GDM1 (cell line): ENCODE measurements around the gene TMEM184A.

Source experiments
- DNase-seq: peaks from one replicate; lab custom pipeline; 2025; lab: John Stamatoyannopoulos, UW

Gene TMEM184A

GRCh38 chr7:1555813-1556543 is at the start of gene TMEM184A:
TMEM184A (minus strand) TSS chr7:1556205; CDS start chr7:1555484, 721 bp downstream.
- DNase-seq: no peak

- DNase-seq: no peak
Observed at GRCh38 chr7:1604383-1604782, 48.4 kb upstream of the TMEM184A start.

GRCh38 chr7:1603346-1604225 is 47.6 kb upstream of the TMEM184A start:
- DNase-seq: no peak

GRCh38 chr7:1602386-1602785 is 46.4 kb upstream of the TMEM184A start:
- no peak for DNase-seq

- DNase-seq: no peak
Observed at GRCh38 chr7:1601956-1602355, 46.0 kb upstream of the TMEM184A start.

GRCh38 chr7:1599640-1600395 is 43.8 kb upstream of the TMEM184A start:
- DNase-seq: no peak

GRCh38 chr7:1598961-1599639 is 43.1 kb upstream of the TMEM184A start:
- DNase-seq: no peak

GRCh38 chr7:1598286-1598685 is 42.3 kb upstream of the TMEM184A start:
- no peak for DNase-seq

GRCh38 chr7:1597791-1598190 is 41.8 kb upstream of the TMEM184A start:
- no peak for DNase-seq

- DNase-seq: no peak
Observed at GRCh38 chr7:1597066-1597760, 41.2 kb upstream of the TMEM184A start.

- no peak for DNase-seq
Observed at GRCh38 chr7:1596181-1597043, 40.4 kb upstream of the TMEM184A start.

- no peak for DNase-seq
Observed at GRCh38 chr7:1595636-1596035, 39.6 kb upstream of the TMEM184A start.

GRCh38 chr7:1595027-1595426 is 39.0 kb upstream of the TMEM184A start:
- no peak for DNase-seq

GRCh38 chr7:1593904-1594421 is 38.0 kb upstream of the TMEM184A start:
- DNase-seq: no peak

- no peak for DNase-seq
Observed at GRCh38 chr7:1593091-1593866, 37.3 kb upstream of the TMEM184A start.

- DNase-seq: no peak
Observed at GRCh38 chr7:1592299-1592871, 36.4 kb upstream of the TMEM184A start.

GRCh38 chr7:1591876-1592275 is 35.9 kb upstream of the TMEM184A start:
- DNase-seq: no peak

GRCh38 chr7:1591396-1591795 is 35.4 kb upstream of the TMEM184A start:
- DNase-seq: no peak

- no peak for DNase-seq
Observed at GRCh38 chr7:1590887-1591286, 34.9 kb upstream of the TMEM184A start.
